Embryonic facial prominence (tissue), 1 donor: ENCODE data around the gene EN2.

ENCODE experiments used
- DNase-seq: peaks from one replicate; pipeline ENCODE4 v3.0.0-alpha.2; 2016; ENCODE audit errors: extremely low spot score

The EN2 gene

DNA sequence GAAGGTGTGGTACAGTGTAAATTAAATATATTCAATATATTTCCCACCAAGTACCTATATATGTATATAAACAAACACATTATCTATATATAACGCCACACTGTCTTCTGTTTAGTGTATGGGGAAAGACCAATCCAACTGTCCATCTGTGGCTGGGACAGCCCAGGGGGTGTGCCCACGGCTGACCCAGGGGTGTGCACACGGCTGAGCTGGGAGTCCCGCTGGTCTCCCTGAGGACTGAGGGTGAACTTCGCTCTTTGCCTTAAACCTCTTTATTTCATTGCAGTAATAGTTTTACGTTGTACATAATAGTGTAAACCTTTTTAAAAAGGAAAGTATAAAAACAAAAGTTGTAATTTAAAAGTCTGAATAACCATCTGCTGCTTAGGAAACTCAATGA lies 6.3 kb downstream of the EN2 start:
- no peak for DNase-seq

DNA sequence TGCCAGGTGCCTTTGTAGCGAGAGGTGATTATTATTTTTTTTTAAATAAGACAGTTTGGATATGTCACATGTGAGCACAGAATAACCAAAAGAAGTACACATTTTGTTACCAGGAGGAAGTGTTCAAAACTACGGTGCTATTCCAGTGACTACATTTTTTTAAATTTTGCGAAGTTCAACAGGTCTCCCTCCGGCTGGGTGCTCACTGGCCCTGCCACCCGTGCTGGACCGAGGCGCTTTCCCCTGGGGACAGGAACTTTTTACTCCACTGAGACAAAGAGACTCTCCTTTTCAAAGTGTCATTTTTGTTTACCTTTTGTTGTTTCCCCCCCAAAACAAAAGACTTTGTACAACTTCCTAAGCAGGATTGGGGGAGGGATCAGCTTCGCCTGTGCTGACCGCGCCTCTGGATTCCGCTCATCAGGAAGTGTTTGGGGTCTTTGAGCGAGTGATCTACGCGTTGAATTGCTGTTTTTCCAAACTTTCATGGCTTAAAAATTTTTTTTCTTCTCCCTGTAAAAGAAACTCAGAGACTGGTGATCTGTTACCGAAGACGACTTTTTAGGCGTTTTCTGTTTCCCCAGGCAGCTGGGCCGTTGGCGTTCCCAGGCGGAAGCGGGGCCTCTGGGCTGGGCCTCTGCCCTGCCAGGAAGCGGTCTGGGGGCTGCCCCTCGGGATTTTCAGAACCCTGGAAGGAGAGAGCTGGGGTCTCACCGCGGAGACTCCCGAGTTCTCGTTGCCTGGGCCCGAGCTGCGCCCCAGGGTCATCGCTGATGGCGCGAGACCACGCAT lies 7.2 kb downstream of the EN2 start:
- no peak for DNase-seq

DNA sequence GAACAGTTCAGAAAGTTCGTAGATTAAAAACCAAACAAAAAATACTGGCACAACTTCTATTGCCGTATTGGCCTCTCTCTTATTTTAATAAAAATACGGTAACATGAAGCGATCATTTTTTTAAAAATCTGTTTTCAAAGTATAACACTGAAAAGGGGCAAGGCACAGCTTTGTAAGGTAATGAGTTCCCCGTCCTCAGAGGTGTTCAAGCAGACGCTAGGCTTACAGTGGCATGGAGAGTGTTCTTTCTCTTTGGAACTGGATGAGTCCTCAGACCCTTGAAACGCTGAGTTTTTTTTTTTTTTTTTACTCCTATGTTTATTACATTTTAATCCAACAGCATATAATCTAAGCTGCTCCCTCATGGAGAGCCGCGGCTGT lies 7.8 kb downstream of the EN2 start:
- no peak for DNase-seq

DNA sequence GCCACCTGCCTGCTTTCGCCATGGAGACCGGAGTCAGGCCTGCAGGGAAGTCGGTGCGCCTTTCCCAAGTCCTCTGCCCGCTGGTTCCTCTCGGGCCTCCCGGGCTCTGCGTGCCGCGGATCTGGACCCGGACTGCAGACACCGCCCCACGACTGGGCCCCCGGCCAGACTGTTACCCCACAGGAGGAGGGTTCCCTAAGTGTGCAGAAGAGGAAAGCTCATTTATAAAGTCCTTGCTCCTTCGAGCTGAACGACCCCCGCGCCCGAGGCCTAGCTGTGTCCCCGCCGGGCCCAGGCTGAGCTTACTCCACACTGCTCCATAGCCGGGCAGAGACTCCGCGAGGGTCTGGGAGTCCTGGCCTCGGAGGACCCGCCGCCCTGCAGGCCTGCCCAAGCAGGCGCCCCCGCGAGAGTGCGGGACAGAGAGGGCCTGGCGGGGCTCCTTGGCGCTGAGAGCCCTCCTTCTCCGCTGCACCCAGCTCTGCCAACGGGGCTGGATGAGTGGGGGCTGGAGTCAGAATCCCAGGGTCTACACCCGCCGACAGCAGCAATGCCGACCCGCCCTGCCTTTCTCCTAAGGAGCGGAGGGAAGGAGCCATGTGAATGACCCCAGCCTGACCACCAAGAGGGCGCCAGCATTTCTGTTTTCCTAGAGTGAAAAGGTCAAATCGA lies 8.3 kb downstream of the EN2 start:
- no peak for DNase-seq

DNA sequence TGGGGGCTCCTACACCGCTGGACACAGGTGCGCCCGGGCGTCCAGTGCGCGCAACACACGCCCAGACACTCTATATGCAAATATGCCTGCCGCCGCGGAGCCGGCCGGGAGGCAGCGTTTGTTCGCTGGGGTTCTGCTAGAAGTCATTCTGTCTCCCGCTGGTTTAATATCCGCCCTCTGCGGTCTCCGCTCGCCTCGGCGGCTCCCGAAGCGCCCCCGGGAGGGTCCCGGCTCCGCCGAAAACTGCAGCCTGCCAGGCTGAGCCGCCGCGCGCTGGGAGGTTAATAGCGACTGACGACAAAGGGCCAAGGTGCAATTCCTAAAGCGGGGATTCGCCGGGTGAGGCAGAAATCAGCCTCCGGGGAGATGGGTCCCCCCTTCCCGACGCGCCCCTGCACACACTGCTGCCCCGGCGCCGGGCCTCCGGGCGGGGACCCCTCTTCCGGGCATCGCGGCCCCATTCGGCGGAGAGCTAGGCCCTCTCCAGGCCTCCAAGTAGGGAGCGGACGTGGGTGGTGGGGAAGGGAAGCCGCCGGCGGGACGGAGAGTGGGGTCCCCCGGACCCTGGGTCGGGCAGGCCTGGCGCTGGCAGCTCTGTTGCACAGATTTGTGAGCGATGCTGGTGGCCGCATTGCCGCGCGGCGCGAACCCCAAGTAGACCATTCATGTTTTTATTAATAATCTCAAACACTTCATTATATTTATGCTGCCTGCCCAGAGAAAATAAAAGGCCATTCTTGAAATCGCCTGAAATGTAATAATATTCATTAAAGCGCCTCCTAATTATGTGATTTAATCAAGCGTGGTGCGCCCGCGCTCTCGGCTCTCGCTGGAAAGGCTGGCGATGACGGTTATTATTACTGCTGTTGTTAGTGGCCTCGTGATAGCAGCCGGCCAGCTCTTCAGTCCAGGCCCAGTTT lies 9.1 kb downstream of the EN2 start:
- DNase-seq, result no peak

DNA sequence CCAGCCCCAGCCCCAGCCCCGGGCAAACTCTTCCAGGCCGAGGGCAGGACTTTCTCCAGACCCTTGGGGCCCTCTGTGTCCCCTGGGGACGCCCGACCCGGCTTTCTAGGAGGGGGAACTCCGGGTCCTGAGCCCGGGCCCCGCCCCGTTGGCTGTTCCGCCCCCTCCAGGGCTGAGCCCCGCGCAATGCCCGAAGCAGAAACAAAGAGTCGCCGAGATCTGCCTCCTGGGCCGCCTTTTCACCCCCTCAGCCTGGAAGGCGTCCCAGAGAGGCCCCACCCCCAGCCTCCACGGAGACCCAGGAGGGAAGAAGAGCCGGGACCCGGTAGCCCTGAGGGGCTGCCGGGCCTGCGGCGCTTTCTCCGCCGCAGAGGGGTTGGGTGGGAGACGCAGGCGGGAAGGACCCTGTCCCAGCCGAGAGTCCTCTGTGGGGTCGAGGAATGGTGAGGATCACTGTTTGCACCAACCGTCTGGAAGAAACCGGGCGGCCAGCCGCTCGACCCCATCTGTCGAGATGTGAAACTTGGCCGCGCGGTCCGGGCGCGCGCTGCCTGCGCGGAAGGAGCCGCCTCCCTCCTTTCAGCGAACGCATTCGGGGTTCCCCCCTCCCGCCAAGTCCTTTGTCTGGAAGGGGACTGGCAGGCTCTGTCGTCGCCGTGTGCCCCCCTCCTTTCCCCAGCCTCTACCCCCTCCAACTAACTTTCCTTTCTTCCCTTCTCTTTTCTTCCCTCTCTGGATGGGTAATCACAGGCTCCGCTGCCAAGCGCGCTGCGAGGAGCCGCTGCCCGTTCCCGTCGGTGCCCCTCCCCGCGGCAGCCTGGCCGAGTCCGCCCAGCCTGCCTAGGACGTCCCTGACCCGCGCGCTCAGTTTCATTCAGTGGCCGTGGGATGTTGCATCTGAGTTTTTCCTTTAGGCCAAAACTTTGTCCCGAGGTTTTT lies 10.2 kb downstream of the EN2 start:
- DNase-seq, result no peak

DNA sequence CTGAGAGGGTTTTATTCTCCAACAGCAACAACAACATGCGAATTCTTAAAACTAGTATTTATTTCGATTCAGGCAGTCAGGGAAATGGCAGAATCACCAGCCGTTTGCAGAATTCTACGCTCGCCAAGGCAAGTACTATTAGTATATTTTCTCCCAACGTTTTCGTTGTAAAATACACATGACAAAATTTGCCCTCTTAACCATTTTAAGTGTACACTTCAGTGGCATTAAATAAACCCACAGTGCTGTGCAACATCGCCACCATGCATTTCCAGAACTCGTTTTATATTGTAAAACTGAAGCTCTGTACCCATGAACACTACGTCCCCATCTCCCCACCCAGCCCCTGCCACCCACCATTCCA lies 10.8 kb downstream of the EN2 start:
- DNase-seq, result no peak

DNA sequence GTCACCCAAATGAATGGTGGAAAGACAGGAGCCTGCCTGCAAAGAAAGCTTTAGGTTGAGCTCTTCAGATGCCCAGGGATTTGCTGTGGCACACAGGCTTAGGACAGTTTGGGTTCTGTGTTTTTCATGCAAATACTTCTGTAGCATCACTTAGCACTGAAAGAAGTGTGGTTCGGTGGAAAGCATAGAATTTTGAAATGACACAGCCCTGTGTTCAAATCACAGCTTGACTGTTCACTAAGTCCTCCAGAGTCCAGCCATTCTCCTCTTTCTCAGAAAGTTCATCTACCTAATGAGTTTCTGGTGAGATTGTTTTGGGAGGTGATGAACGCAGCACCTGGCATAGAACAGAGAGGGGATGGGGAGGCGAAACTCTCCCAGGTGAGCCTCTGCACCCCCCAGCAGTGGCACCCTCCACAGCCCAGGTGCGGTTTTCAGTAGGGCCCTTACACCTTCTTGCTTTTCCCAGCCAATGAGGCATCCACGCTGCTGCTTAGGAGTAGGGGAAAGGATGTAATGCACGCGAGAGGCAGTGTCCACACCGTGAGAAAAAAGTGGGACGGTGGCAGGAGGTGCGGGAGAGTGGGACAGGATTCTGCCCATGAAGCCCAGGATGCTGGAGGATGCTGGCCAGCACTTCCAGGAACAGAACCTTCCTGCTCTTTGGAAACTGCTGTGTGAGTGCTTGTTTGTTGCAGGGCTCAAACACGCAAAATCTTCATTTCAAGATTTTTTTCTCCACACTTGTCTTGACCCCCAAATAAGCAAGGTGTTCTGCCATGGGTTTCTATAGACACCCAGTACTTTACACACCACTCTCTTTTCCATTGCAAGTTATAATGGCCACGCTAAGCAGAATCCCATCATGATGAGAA lies 11.6 kb downstream of the EN2 start:
- DNase-seq, result no peak

DNA sequence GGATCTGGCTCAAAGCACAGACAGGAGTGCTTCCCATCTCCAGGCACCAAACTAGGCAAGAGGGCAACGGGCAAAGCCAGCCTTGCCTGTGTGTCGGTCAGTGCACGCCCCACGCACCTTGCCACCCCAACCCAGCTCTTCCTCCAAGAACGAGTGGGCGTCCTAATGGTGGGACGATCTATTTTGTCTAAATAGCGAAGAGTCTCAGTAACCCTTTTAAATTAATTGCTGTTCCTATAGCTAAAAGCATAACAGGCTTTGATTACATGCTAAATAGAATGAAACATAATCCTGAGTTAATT lies 12.2 kb downstream of the EN2 start:
- no peak for DNase-seq

DNA sequence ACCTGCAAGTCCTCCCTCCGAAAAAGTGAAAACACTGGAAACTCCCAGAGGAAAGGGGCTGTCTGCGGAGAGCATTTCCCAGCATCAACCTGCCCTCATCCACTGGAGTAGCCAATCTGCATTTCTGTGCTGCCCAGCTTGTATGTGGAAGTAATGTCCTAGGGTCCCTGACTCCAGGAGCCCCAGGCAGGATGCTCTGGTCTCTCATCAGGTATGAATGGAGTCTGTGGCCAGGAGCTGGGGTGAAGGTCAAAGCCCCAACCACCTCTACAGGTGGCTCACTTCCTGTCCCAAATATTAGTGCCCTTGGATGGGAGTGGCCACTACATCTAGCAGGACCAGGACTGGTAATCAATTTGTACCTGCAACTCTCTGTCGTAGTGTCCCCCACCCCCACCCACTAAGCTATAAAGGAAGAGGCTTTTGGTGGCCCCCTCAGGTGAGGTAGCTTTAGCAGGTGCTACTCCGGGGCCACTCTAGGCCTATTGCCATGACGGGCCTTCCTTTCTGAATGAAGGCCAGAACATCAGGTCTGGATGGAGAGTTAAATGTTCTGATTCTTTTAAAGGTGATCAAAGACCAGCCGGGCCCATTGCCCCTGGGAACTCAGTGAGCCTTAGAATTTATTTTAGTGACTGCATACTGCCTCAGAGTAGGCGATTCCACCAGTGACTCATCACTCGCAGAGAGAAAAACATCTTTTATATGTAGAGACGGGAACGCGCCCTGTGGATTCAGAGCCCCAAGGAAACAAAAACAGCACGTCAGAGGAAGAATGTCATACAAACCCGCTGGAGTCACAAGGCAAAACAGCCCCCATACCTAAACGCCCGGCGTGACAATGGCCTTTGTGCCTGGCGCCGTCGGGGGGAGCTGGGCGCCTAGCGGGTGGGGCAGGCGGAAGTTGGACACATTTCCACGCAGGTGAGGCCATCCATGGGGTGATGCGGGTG lies 13.0 kb downstream of the EN2 start:
- no peak for DNase-seq

DNA sequence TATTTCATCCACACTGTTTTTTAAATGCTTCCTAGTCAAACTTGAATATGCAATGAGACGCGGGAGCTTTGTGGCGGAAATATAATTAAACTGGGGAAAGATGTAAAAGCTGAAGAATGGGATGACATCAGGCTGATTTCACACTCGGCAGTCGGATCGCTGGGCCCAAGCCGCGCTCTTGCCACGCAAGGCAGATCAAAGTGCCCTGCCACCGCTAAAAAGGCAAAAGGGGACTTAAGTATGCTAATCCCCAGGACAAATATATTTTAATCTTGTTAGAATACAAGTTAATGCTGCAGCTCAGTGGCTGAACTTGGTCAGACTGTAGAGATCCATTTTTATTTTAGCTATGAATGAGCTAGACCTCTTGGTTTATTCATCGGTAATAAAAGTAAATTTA lies 13.8 kb downstream of the EN2 start:
- no peak for DNase-seq

DNA sequence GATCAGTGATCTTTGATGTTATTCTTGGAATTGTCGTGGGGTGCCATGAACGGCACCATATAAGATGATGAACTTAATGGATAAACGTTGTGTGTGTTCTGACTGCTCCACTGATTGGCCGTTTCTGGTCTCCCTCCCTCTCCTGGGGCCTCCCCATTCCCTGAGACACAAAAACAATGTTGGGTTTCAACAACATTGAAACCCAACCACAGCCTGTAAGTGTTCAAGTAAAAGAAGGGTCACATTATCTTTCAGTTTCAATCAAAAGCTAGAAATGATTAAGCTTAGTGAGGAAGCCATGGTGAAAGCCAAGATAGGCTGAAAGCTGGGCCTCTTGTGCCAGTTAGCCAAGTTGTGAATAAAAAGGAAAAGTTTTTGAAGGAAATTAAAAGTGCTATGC lies 19.5 kb downstream of the EN2 start:
- DNase-seq, result no peak

DNA sequence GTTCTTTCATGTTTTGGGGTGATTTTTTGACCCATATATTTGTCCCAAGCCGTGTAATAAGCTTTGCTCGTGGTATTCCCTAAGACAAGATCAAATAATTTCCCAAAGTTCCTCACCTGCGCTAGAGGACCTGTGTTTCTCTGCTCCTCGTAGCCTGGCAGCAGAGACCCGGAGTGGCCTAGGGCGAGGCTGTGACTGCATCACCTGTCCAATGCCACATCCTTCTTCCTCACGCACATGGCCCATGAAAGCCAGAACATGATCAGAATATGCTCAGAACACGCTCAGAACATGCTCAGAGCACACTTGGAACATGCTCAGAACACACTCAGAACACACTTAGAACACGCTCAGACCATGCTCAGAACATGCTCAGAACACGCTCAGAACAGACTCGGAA lies 23.8 kb downstream of the EN2 start:
- no peak for DNase-seq

DNA sequence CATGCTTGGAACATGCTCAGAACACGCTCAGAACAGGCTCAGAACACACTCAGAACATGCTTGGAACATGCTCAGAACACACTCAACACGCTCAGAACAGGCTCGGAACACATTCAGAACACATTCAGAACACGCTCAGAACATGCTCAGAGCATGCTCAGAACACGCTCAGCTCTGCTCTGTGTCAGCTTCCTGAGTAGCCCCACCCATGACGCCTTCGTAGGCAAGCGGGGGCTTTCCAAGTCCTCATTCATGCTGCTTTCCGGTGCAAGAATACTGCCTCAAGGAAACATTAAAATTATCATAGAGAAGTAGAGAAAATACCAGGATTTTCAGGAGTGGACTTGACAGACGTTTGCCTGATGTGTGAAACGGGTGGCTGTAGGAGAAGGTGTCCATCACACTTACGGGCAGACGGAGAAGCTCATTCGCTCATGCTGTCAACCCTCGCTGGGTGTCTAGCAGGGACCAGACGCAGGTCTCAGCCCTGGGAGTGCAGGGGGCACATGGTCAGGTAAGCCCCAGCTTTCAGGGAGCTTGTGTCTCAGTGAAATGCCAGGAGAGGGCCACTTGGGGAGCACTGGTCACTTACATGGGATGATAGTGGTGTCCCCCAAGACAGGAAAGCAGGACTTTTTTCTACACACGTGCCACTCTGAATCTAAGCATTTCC lies 24.7 kb downstream of the EN2 start:
- no peak for DNase-seq

DNA sequence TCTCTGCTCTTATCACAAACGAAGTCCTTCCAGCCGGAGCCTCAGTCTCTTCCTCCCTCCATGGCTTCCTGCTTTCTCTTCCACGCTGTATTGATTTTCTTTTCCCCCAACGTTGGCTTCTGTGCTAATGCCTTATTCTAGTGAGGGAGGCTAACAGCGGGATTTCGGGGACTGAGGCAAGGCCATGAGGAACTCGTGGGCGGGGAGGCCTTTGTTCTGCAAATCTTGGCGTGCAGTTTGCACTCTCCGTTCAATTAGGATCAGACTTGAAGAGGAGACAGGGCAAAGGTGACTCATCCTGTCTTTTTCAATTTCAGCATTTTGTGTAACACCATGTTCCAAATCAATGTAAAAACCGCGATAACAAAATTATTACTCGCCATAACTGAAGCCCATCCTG lies 25.3 kb downstream of the EN2 start:
- DNase-seq, result no peak

DNA sequence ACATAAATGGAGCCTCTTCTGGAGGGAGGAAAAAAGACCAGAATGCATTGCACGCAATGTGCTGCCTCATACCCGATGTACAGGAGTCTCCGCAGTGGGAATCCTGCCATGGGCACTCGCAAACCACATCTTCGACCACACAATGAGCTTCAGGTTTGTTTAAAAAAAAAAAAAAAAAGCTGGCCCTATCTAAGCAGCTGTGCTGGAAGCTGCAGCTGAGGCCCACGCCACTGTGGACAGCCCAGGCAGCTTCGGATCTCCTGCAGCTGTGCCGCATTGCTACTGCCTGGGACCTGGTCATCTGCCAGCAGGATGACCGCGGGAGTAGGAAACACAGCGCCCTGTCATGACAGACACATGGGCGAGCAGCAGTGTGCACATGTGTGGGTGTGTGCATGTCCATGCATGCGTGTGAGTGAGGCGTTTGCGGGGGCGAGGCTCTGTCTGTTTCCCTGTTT lies 26.0 kb downstream of the EN2 start:
- no peak for DNase-seq

DNA sequence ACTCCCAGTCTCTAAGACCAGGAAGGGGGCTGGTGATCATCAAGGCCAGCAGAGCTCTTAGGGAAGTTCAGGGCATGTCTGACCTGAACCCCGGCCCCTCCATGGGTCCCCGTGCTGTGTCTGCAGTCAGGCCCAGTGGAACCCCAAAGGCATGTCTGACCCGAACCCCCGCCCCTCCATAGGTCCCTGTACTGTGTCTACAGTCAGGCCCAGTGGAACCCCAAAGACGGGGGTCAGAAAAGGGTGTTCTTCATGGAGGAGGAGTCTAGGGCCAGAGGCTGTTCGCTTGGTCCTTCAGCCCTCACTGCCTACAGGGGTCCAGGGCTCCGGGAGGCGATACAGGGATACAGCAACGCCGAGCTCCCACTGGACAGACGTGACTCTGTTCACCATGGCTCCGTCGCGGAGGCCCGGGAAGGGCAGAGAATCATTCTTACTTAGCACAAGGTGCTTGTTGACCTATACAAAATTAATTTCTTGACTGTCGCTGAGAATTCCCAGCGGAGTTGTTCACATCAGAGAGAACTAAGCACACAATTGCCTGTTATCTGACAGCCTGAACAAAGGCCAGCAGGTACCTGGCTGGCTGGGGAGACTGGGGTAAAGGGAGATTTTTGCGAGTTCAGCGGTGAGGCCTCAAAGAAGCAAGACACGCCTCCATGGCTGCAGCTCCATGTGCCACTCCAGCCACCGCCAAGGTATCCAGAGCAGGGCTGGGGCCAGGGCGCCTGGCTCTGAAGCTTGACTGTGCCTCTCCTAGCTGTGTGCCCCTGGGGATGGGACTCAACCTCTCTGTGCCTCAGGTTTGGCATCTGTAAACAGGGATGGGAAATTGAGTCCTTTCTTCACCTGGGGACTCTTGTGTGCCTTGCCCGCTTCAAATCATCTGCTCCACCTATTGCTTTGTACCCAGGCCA lies 26.8 kb downstream of the EN2 start:
- DNase-seq, result no peak
